ENCODE data around the gene CCDC30. TPM values are rescaled to one million over a fixed set of nuclear protein-coding genes. Genes with fewer than 3 reads are reported as not detected.
"Not testable (repeated sequence)": the region's sequence is repeated elsewhere in the genome, so short reads cannot be mapped to it uniquely, and the experiment has no call there.

The CCDC30 gene
- total RNA-seq, 6 donors from 2014 or later = 4.4 to 40.9 (median 8.2) TPM

DNA sequence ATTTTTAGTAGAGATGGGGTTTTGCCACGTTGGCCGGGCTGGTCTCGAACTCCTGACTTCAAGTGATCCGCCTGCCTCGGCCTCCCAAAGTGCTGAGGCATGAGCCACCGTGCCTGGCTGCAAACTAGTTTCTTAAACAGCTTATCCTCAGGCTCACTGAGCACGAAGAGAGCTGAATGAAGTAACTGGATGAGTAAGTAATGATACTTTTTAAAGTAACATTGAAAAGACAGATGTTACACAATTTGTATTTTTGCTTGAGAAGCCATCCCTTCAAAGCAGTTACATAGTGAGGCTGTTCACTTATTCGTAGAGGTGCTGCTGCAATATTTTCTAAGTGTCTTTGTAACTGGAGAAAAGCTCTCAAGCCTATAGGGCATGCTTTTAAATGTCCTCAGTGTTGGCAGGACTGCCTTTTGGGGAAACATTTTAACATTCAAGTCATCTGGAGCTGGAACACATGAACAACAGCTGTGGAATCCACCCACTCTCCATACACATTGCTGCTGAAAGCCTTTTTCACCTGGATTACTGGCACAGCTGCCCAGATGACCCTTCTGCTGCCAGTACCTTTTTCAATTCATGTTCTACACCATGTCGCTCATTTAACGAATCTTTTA, 216.4 kb downstream of the CCDC30 start:
- Histone ChIP-seq H3K36me3 (peaks cover 0 to 22% (median 4%) of the 10 kb centered on the region in 4 donors), H3K9me3 (no peaks in the 10 kb centered on the region), H3K27ac (peak overlapping the region in 1 of 4 donors; percentile 7), H3K4me1 (peaks cover 25 to 32% (median 27%) of the 10 kb centered on the region in 4 donors), H3K4me3 (no peak overlapping the region), H3K27me3 (no peaks in the 10 kb centered on the region)
- DNase-seq = no peak
- TF ChIP-seq EP300 (IDR thresholded peaks at IDR 0.05) (no peak), POLR2AphosphoS5 (IDR thresholded peaks at IDR 0.05) (no peak), POLR2A (IDR thresholded peaks at IDR 0.05) (no peak)
- TF ChIP-seq, protein P1, sequence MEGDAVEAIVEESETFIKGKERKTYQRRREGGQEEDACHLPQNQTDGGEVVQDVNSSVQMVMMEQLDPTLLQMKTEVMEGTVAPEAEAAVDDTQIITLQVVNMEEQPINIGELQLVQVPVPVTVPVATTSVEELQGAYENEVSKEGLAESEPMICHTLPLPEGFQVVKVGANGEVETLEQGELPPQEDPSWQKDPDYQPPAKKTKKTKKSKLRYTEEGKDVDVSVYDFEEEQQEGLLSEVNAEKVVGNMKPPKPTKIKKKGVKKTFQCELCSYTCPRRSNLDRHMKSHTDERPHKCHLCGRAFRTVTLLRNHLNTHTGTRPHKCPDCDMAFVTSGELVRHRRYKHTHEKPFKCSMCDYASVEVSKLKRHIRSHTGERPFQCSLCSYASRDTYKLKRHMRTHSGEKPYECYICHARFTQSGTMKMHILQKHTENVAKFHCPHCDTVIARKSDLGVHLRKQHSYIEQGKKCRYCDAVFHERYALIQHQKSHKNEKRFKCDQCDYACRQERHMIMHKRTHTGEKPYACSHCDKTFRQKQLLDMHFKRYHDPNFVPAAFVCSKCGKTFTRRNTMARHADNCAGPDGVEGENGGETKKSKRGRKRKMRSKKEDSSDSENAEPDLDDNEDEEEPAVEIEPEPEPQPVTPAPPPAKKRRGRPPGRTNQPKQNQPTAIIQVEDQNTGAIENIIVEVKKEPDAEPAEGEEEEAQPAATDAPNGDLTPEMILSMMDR (IDR thresholded peaks at IDR 0.05) = no peak
- no peak for ATAC-seq (ENCODE audit: low FRiP score in 2 of 2)
- WGBS, 2 donors = 90 to 91% methylated on average over 10 of the region's 10 CpGs

DNA sequence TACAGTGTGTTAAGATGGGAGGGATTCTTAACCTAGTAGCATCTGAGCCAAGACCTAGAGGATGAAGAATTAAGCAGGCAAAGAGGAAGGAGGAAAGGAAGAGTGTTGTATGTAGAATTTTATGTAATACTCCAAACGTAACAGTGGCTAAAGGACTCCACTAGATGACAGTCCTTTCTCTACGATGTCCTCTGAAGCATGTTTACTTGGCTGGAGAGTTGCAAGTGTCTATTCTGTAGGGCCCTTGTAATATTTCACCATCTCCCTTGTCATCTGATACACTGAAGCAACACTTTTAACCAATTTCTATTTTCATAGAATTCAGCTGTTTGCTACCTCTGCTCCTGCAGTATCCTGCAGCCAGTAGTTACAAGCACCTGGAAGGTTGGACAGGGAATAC, 217.0 kb downstream of the CCDC30 start:
- H3K4me3 ChIP-seq = no peak overlapping the region
- peaks cover 29 to 38% (median 31%) of the 10 kb centered on the region in 4 donors for H3K4me1 ChIP-seq
- H3K9me3 ChIP-seq = no peaks in the 10 kb centered on the region
- no peak for ATAC-seq (ENCODE audit: low FRiP score in 2 of 2)
- no peak for TF ChIP-seq POLR2AphosphoS5 (IDR thresholded peaks at IDR 0.05)
- TF ChIP-seq, protein P1 (IDR thresholded peaks at IDR 0.05) = no peak
- no peak for TF ChIP-seq POLR2A (IDR thresholded peaks at IDR 0.05)
- TF ChIP-seq EP300 (IDR thresholded peaks at IDR 0.05) = no peak
- DNase-seq = no peak
- 53 to 72% methylated on average over 2 of the region's 2 CpGs for WGBS, 2 donors
- H3K36me3 ChIP-seq = peaks cover 0 to 18% (median 4%) of the 10 kb centered on the region in 4 donors
- H3K27ac ChIP-seq = peak overlapping the region in 1 of 4 donors; percentile 7
- no peaks in the 10 kb centered on the region for H3K27me3 ChIP-seq

DNA sequence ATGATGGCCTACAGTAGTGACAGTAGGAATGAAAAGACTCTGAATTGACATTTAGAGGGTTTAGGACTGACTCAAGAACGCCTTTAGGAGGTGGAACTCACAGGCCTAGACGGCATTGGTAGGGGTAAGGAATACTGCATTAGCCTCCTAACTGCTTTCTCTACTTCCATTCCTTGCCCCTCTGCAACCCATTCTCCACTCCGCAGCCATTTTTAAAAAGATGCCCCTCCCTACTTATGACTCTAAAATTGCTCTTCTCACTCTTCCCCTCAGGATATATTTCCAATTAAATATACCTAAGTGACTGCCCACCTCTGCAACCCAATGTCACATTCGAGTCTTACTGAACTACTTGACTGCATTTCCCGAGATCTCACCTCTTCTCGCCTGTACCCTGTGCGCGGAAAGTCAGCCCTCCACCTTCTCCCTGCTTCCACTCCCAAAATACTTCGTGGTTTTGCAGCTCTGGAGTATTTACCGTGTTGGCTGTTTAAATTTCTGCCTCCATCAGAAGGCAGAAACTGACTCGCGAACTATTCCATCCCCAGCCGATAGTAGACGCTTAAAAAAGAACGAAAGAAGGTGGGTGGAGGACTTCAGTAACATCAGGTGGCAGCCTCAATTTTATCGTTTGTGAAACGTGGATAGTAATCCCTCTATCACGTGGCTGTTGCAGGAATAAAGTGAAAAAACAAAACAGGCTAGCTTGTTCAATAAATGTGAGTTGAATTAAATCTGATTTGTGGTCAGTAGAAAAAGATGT, 218.0 kb downstream of the CCDC30 start:
- Histone ChIP-seq H3K9me3 (no peaks in the 10 kb centered on the region), H3K27me3 (no peaks in the 10 kb centered on the region), H3K4me1 (peaks cover 39 to 48% (median 41%) of the 10 kb centered on the region in 4 donors), H3K27ac (peak overlapping the region; percentile 93 to 99 (median 94)), H3K4me3 (peak overlapping the region; percentile 75 to 100 (median 95)), H3K36me3 (peaks cover 0 to 11% (median 0%) of the 10 kb centered on the region in 4 donors)
- TF ChIP-seq POLR2A (IDR thresholded peaks at IDR 0.05) (no peak), EP300 (IDR thresholded peaks at IDR 0.05) (no peak), POLR2AphosphoS5 (IDR thresholded peaks at IDR 0.05) (no peak)
- TF ChIP-seq, protein P1 (IDR thresholded peaks at IDR 0.05) = no peak
- WGBS, 2 donors = 5 to 8% methylated on average over 18 of the region's 18 CpGs
- no peak for DNase-seq
- no peak for ATAC-seq (ENCODE audit: low FRiP score in 2 of 2)

DNA sequence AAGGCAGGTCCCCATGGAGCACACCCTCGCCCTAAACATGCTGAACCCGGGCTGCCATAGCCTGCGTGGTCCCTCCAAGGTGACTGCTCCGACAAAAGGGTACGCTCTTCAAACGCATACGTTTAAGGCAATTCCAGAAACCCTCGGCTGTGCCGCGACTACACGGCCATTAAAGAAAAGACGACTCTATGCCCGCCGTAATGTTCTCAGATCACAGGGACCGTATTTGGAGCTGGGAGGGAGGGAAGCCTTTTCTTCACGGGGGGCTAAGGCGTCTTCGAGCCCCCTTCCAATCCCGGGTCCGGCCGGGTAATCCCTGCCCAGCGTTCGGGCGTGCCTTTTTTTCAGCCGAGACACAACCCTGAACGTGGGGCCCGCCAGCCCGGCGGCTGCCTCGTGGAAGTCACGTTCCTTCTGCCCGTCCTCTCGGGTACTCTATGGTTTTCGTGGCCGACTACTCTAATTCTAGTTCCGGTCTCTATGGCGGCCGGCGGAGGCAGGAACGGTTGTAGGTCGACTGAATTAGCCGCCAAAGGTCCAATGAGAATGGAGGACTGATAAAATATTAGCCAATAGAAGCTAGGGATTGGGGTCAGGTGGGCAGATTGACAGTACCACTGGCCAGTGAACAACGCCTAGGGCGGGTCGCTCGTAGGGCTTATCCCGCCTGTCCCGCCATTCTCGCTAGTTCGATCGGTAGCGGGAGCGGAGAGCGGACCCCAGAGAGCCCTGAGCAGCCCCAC, 218.8 kb downstream of the CCDC30 start, which contains the start of gene YBX1:
Gene YBX1 (plus strand): TSS at position 678 of the 743 bp plus-strand sequence. CDS start 148 bp downstream, outside the sequence.
- Histone ChIP-seq H3K36me3 (peaks cover 0 to 11% (median 0%) of the 10 kb centered on the region in 4 donors), H3K27me3 (no peaks in the 10 kb centered on the region), H3K9me3 (no peaks in the 10 kb centered on the region), H3K27ac (peak within 1 kb of the TSS; percentile 93 to 99 (median 94)), H3K4me1 (peaks cover 47 to 57% (median 49%) of the 10 kb centered on the region in 4 donors), H3K4me3 (peak within 1 kb of the TSS; percentile 75 to 100 (median 95))
- 0 to 1% methylated on average over 34 to 54 of the region's 54 CpGs for whole genome bisulfite sequencing, 2 donors
- ATAC-seq (ENCODE audit: low FRiP score in 2 of 2) (peak; percentile 97 to 99), DNase-seq (peak; percentile 93 to 97)
- TF ChIP-seq POLR2AphosphoS5 (IDR thresholded peaks at IDR 0.05) (peak; percentile 62 to 88), EP300 (IDR thresholded peaks at IDR 0.05) (no peak), POLR2A (IDR thresholded peaks at IDR 0.05) (peak in 3 of 4 donors; percentile 70 to 91 (median 81))

DNA sequence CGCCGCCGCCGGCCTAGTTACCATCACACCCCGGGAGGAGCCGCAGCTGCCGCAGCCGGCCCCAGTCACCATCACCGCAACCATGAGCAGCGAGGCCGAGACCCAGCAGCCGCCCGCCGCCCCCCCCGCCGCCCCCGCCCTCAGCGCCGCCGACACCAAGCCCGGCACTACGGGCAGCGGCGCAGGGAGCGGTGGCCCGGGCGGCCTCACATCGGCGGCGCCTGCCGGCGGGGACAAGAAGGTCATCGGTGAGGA, 219.3 kb downstream of the CCDC30 start:
- ATAC-seq (ENCODE audit: low FRiP score in 2 of 2) (peak in 1 of 2 donors; percentile 30), DNase-seq (peak in 1 of 2 donors; percentile 92)
- Histone ChIP-seq H3K36me3 (peaks cover 0 to 11% (median 0%) of the 10 kb centered on the region in 4 donors), H3K4me3 (peak overlapping the region; percentile 66 to 100 (median 87)), H3K27ac (peak overlapping the region; percentile 93 to 99 (median 94)), H3K4me1 (peaks cover 48 to 62% (median 54%) of the 10 kb centered on the region in 4 donors)
- not testable (repeated sequence) for H3K27me3 ChIP-seq, H3K9me3 ChIP-seq
- WGBS, 2 donors = 0% methylated on average over 6 of the region's 33 CpGs; no CpG with 5 or more reads in 1 of the 2 donors

Measured in upper lobe of left lung (tissue), 6 donors.